ENCODE measurements around the gene FAAP20.

GRCh38 chr1:2192031-2192995, 2.3 kb downstream of the FAAP20 start:
- TF ChIP-seq CTCF (conservative IDR thresholded peaks at IDR 0.05; ENCODE audit: low read depth in 2 of 2), result no peak
- no peak for TF ChIP-seq POLR2AphosphoS5 (IDR thresholded peaks at IDR 0.05; ENCODE audit: low read depth)
- no peak for TF ChIP-seq EZH2 (IDR thresholded peaks at IDR 0.05; ENCODE audit: low read depth, unreplicated experiment)
- TF ChIP-seq CREB1 (CRISPR knock-in tag; IDR thresholded peaks at IDR 0.05; ENCODE audit: low read depth), result no peak
- TF ChIP-seq ZNF114 (CRISPR knock-in tag; IDR thresholded peaks at IDR 0.05), result no peak
- TF ChIP-seq EZH2phosphoT487 (IDR thresholded peaks at IDR 0.05; ENCODE audit: unreplicated experiment), result no peak
- no peak for TF ChIP-seq STAT1 (IDR thresholded peaks at IDR 0.05; ENCODE audit: unreplicated experiment)
